Measurements from ENCODE around the gene CRISPLD2. TPM values are rescaled to one million over a fixed set of nuclear protein-coding genes. Genes with fewer than 3 reads are reported as not detected.
"Not testable (repeated sequence)": the region's sequence is repeated elsewhere in the genome, so short reads cannot be mapped to it uniquely, and the experiment has no call there.

The CRISPLD2 gene
- total RNA-seq, 2 donors from 2014 or later: 58.4 to 76.4 TPM

- TF ChIP-seq, protein P1, sequence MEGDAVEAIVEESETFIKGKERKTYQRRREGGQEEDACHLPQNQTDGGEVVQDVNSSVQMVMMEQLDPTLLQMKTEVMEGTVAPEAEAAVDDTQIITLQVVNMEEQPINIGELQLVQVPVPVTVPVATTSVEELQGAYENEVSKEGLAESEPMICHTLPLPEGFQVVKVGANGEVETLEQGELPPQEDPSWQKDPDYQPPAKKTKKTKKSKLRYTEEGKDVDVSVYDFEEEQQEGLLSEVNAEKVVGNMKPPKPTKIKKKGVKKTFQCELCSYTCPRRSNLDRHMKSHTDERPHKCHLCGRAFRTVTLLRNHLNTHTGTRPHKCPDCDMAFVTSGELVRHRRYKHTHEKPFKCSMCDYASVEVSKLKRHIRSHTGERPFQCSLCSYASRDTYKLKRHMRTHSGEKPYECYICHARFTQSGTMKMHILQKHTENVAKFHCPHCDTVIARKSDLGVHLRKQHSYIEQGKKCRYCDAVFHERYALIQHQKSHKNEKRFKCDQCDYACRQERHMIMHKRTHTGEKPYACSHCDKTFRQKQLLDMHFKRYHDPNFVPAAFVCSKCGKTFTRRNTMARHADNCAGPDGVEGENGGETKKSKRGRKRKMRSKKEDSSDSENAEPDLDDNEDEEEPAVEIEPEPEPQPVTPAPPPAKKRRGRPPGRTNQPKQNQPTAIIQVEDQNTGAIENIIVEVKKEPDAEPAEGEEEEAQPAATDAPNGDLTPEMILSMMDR (IDR thresholded peaks at IDR 0.05): no peak
- H3K27ac ChIP-seq: peak overlapping the region; percentile 78 to 92
- H3K27me3 ChIP-seq: no peaks in the 10 kb centered on the region
- H3K36me3 ChIP-seq: no peaks in the 10 kb centered on the region
- H3K4me1 ChIP-seq: peaks cover 0 to 48% of the 10 kb centered on the region in 2 donors
- DNase-seq (ENCODE audit: low spot score): no peak
- no peak overlapping the region for H3K4me3 ChIP-seq
- H3K9me3 ChIP-seq: no peaks in the 10 kb centered on the region
Observed at GRCh38 chr16:84932681-84933080, 112.9 kb downstream of the CRISPLD2 start.

GRCh38 chr16:84933774-84934631 lies 114.2 kb downstream of the CRISPLD2 start:
- H3K27me3 ChIP-seq: no peaks in the 10 kb centered on the region
- peak overlapping the region; percentile 78 to 92 for H3K27ac ChIP-seq
- peaks cover 0 to 35% of the 10 kb centered on the region in 2 donors for H3K4me1 ChIP-seq
- H3K36me3 ChIP-seq: no peaks in the 10 kb centered on the region
- TF ChIP-seq, protein P1 (IDR thresholded peaks at IDR 0.05): no peak
- no peaks in the 10 kb centered on the region for H3K9me3 ChIP-seq
- H3K4me3 ChIP-seq: no peak overlapping the region
- DNase-seq (ENCODE audit: low spot score): peak; percentile 88

- no peaks in the 10 kb centered on the region for H3K27me3 ChIP-seq
- no peaks in the 10 kb centered on the region for H3K36me3 ChIP-seq
- no peak overlapping the region for H3K4me3 ChIP-seq
- H3K9me3 ChIP-seq: no peaks in the 10 kb centered on the region
- peaks cover 0 to 21% of the 10 kb centered on the region in 2 donors for H3K4me1 ChIP-seq
- no peak overlapping the region for H3K27ac ChIP-seq
- TF ChIP-seq, protein P1 (IDR thresholded peaks at IDR 0.05): no peak
- DNase-seq (ENCODE audit: low spot score): no peak
Observed at GRCh38 chr16:84937196-84938005, 117.6 kb downstream of the CRISPLD2 start.

GRCh38 chr16:84938616-84939015 lies 118.8 kb downstream of the CRISPLD2 start:
- H3K4me1 ChIP-seq; DNase-seq (ENCODE audit: low spot score); H3K36me3 ChIP-seq; H3K9me3 ChIP-seq; H3K27ac ChIP-seq; H3K4me3 ChIP-seq; H3K27me3 ChIP-seq: not testable (repeated sequence)

DNA sequence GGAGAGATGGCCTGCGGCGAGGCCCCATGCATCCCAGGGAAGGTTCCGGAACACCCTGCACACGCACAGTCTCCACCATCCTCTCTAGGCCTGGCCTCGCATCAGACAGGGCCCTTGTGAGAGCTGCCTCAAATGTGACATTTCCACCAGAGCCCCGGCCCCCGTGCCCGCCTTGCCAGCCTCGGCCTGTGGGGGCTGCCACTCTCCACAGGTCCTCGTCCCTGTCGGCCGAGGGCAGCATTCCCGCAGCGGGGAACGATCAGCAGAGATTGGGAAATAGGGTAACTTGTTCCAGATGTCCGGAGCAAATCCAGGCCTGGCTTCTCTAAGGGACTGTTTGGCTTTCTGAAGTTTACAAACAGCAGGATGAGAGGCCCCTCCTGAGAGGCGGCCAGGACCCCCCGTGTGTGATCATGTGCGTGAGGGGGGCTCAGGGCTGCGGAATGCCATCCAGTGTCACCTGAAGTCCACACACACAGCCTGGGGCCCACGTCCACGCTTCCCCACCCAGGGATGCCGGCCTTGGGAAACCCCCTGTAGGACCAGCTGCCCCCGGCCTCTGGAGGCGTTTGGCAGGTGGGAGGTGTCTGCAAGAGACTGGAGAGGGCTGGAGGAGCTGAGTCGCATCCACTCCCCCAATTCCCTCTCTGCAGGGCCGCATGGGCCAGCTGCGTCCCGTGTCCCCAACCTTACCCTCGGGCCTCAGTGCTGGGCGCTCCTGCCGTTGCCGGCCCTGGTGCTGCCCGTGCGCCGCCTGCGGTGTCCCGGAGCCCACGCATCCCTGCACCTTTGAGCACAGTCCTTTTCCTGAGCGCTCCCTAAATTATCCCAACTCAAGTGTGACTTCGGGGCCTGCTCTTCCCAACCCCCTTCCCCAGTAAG lies 121.1 kb downstream of the CRISPLD2 start:
- DNase-seq (ENCODE audit: low spot score): no peak

More for the DNA sequence above, 121.1 kb downstream of the CRISPLD2 start:
- Histone ChIP-seq H3K27ac (no peak overlapping the region), H3K4me3 (no peak overlapping the region), H3K9me3 (no peaks in the 10 kb centered on the region), H3K27me3 (no peaks in the 10 kb centered on the region), H3K4me1 (no peaks in the 10 kb centered on the region), H3K36me3 (no peaks in the 10 kb centered on the region)
- TF ChIP-seq, protein P1 (IDR thresholded peaks at IDR 0.05): no peak
